Measurements from ENCODE around the gene AKAP8.
"Not testable (repeated sequence)": the region's sequence is repeated elsewhere in the genome, so short reads cannot be mapped to it uniquely, and the experiment has no call there.

Gene AKAP8

DNA sequence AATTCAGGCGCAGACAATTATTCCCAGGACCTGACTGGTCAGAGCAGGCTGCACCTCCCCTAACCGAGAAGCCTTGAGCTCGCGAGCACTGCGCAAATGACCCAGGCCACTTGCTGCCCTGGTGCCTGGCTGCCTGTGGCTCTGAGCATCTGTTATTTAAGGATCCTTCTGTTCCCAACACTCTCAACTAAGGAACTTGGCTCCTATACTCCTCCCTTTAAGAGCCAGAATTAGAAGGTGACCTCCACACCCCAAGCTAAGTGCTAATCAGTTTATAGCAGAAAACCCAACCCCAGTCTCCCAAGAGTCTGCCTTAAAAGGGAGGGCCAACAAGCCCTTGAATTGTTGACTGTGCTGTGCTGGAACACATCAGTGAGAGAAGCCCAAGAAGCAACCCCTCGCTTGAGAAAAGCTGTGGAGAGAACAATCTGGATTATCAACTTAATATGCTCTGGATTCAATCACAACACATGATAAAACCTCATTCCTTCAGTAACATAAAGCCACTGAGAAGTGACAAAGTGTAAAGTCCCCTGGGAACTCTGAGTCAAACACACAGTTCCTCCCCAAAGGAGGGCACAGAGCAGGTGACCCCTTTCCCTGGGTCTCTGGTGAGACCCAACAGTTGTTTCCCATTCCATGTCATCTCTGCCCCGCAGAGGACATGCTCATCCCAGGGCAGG, 24.7 kb upstream of the AKAP8 start:
- no peak for DNase-seq (ENCODE audit: low read depth in 2 of 2)

DNA sequence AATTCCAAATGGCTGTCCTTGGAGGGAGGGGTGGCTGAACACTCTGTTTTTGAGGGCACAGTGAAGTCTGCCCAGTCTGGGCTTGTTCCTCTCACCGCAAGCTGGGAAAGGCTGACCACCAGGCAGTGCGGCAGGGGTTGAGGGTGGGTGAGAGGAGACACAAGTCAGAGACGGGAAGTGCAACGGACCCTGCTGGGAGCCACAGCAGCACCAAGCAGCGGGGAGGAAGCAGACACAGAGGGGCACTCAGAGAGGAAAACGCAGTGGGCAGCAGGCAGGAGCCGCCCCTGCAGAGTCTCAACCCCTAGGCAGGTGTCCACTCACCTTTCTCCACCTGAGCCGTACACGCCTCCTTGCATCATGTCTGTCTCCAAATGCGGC, 23.6 kb upstream of the AKAP8 start:
- no peak for DNase-seq (ENCODE audit: low read depth in 2 of 2)

DNA sequence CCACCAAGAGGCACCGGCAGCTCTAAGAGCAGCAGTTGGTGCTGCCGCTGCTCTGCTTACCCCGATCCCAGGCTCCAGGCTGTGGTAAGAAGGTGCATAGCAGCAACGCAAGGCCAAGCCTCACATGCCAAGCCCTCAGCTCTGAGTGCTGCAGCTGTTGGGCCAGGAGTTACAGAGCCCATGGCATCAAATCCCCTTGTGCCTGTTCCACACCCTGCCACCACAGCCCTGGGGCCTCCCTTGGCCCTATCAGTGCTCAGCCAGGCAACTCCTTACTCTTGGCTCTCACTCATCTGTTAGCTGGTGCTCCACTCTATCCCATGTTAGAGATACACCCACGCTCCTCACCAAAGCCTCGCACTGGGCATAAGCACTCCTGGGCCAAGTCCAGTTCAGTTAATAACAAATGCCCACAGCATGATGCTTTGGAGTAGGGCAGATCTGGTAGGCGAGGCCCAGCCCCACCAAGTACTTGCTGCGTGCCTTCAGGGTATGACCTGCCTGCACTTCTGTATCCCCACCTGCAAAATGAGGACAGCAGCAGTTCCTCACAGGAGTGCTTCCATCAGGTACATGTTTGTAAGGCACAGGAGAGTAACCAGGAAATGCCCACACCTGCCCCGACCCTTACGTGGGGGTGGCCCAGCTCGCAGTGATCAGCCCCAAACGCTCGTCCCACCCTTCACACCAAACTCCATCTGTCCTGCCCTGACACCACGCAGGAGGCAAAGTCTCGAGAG, 23.0 kb upstream of the AKAP8 start:
- DNase-seq (ENCODE audit: low read depth in 2 of 2) = no peak

GRCh38 chr19:15401397-15401710, 21.8 kb upstream of the AKAP8 start:
- DNase-seq (ENCODE audit: low read depth in 2 of 2) = no peak

- DNase-seq (ENCODE audit: low read depth in 2 of 2) = no peak
These were observed 21.2 kb upstream of the AKAP8 start for GRCh38 chr19:15400521-15401396.

GRCh38 chr19:15399635-15400034, 20.0 kb upstream of the AKAP8 start:
- no peak for DNase-seq (ENCODE audit: low read depth in 2 of 2)

DNA sequence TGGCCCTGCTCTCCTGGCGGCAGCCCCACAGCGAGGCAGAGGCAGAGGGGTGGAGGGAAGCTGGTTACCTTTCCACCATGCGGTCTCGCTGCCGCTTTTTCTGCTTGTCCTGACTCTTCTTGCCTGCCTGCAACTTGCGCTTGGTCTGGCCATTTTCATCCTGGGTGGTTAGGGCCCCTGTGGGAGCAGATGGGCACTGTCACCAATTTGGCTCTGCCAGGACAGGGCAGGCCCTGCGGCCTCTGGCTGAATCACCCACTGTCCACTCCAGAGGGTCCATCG, 19.6 kb upstream of the AKAP8 start:
- DNase-seq (ENCODE audit: low read depth in 2 of 2) = no peak

DNA sequence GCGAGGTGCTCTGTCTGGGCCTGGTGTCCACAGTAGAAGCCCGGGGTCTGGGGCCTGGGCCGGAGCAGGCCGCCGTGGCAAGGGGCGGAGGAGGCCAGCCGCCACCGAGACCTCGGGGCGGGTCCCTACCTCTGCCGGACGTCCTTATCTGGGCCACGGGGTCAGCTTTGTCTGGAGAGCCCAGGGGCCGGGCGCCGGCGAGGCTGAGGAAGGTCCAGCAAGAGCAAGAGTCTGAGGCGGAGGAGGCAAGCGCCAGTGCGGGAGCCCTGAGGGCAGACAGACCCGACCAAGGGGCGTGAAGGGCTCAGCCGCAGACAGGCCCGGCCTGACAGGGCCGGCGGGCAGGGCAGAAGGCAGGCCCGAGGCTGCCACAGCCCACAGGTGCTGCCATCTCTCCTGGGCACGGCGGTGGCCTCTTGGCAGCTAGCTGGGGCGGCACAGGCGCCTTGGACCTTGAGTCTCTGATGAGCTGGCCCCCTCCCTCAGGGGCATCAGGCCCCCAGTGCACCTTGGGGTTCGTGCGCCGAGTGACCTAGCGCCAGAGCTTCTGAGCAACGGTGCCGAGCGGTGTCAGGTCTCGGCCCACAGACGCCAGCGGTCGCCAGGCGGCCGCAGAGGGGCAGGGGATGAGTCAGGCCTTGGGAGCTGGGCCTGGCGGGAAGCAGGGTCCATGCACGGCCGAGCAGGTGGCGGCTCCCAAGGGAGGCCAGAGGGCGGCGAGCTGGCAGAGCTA, 19.1 kb upstream of the AKAP8 start:
- DNase-seq (ENCODE audit: low read depth in 2 of 2) = no peak

GRCh38 chr19:15397782-15398181, 18.2 kb upstream of the AKAP8 start:
- no peak for DNase-seq (ENCODE audit: low read depth in 2 of 2)

GRCh38 chr19:15397236-15397635, 17.6 kb upstream of the AKAP8 start:
- DNase-seq (ENCODE audit: low read depth in 2 of 2) = no peak

DNA sequence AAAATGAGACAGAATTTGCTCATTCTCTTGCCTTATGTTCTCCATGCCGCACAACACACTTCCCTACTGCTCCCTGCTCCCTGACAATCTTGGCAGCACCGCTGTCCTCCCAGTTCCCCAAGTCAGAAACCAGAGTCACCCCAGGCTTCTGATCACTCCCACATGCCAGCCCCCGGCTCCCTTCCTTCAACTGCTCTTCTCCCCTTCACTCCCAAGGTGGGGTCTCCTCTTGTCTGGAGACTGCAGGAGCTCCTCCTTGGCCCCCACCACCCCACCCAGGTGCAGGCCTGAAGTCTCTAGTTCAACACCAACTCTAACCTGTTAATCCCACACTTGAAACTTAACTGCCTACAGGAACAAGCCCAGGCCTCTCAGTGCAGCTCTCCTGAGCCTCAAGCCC, 16.8 kb upstream of the AKAP8 start:
- no peak for DNase-seq (ENCODE audit: low read depth in 2 of 2)

DNA sequence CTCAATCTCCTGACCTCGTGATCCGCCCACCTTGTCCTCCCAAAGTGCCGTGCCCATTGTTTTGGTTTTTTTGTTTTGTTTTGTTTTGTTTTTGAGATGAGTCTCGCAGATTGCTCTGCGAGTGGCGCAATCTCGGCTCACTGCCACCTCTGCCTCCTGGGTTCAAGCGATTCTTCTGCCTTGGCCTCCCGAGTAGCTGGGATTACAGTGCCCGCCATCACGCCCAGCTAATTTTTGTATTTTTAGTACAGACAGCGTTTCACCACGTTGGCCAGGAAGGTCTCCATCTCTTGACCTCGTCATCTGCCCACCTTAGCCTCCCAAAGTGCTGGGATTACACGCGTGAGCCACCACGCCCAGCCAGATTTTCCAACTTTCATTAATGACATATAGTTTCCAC, 15.7 kb upstream of the AKAP8 start:
- not testable (repeated sequence) for DNase-seq (ENCODE audit: low read depth in 2 of 2)

- DNase-seq (ENCODE audit: low read depth in 2 of 2) = no peak
These were observed 14.8 kb upstream of the AKAP8 start for GRCh38 chr19:15394426-15394825.

DNA sequence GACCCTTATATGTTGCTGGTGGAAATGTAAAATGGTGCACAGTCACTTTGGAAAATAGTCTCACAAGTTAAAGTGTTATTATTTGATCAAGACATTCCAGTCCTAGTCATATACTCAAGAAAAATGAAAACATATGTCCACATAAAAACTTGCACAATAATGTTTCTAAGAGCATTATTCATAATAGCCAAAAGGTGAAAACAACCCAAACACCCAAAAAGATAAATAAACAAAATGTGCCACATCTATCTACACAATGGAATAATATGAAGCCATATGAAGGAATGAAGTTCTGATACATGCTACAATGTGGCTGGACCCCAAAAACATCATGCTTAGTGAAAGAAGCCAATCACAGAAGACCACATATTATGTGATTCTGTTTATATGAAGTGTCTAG, 14.4 kb upstream of the AKAP8 start:
- DNase-seq (ENCODE audit: low read depth in 2 of 2) = no peak

DNA sequence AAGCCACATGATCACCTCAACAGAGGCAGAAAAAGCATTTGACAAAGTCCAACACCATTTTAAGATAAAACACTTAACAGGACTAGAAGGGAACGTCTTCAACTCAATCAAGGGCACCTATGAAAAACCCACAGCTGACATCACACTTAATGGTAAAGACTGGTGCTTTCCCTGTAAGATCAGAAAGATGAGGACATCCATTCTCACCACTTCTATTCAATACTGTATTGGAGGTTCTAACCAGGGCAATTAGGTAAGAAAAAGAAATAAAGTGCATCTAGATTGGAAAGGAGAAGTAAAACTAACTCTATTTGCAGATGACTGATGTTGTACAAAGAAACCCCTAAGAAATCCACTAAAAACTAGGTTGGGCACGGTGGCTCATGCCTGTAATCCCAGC, 11.2 kb upstream of the AKAP8 start:
- no peak for DNase-seq (ENCODE audit: low read depth in 2 of 2)

- DNase-seq (ENCODE audit: low read depth in 2 of 2) = no peak
These were observed 2.3 kb upstream of the AKAP8 start for GRCh38 chr19:15381864-15382263.

DNA sequence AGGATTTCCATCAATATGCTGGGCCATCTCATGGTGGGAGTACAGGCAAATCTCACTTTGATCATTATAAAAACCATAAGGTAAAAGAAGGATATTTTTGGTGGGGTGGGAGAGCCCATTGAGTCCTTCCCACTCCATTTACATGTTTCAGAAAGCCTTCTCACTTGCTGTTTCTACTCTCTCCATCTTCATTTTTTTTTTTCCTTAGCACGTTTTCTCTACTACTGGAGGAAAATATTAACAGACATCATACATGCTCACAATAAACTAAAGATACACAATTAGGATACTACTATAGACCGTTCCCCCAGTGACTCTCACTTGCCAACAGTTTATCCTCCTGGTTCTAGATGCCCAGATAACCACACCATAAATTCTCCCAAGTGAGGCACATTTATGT, 1.8 kb upstream of the AKAP8 start:
- no peak for DNase-seq (ENCODE audit: low read depth in 2 of 2)

- no peak for DNase-seq (ENCODE audit: low read depth in 2 of 2)
These were observed 536 bp upstream of the AKAP8 start for GRCh38 chr19:15379999-15380647.

GRCh38 chr19:15378534-15379082, 979 bp downstream of the AKAP8 start:
- DNase-seq (ENCODE audit: low read depth in 2 of 2) = peak in 1 of 2 donors; percentile 20

DNA sequence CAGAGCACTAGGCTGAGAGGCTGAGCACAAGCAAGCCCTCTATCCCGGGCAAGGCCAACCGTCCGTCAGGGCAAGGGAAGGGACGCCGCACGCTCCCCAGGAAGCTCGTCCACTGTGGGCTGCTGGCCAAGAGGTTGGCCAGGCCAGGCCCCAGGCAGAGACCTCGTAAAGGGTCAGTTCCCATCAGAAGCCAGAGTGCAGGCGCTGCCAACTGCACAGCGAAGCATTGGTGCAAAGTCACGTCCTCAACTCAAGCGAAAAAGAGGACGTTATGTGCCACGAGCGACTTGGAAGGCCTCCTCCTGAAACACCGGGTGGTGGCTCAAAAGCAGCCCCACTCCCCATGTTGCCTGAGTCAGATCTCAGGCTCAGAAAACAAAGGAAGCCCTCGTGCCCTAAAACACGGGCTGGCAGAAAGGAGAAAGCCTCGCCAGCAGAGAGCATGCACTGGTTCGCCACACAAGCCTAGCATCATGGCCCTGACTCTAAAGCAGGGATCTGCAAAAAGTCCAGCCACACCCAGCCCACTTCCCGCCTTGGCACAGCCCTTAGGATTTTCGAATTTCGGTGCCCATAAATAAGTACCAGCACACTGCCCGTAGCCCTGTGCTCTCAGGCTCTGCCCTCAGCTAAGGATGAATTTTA, 4.7 kb downstream of the AKAP8 start:
- no peak for DNase-seq (ENCODE audit: low read depth in 2 of 2)

DNA sequence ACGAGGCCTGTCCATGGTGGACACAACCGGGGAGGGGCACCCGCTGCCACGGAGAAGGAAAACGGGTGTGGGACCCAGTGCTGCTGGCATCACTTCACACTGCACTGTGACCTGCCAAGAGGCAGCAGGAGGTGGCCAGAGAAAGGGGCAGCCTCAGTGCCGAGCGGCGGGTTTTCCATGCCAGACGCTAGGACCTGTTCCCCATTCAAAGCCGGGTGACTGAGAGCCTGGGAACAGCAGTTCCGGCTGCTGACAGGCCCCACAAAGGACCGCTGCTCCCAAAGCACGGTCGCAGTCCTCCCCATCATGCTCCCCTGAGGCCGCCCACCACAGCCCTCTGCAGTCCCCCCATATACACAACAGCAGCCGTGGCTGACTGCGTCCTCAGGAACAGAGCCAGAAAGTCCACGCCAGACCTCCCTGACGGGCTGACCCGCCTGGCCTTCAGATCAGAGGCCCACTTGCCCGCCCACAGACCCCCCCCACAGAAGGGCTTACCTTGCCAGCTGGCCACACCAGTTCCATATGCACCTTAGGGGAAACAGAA, 5.4 kb downstream of the AKAP8 start:
- no peak for DNase-seq (ENCODE audit: low read depth in 2 of 2)
